ENCODE results near the gene LTBP1. TPM values are rescaled to one million over a fixed set of nuclear protein-coding genes. Genes with fewer than 3 reads are reported as not detected.
"Not testable (repeated sequence)": the region's sequence is repeated elsewhere in the genome, so short reads cannot be mapped to it uniquely, and the experiment has no call there.

The LTBP1 gene
- total and polyA plus RNA-seq, 5 donors from 2014 or later: 3.7 TPM; not detected in 4

DNA sequence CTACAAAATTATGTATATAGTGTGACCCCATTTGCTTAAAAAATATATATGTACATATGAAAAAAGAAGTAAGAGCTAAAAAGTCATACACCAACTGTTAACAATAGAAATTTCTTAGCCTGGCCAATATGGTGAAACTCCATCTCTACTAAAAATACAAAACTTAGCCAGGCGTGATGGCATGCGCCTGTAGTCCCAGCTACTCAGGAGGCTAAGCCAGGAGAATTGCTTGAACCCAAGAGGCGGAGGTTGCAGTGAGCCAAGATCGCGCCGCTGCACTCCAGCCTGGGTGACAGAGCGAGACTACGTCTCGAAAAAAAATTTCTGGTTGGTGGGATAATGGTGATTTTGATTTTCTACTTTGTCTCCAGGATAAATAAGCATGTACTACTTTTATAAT is 495.3 kb downstream of the LTBP1 start:
- not testable (repeated sequence) for H3K4me1 ChIP-seq (ENCODE audit: control insufficient read depth, insufficient read depth, low read length, poor library complexity, severe bottlenecking); H3K4me3 Mint-ChIP-seq; H3K9me3 ChIP-seq (ENCODE audit: control insufficient read depth in 2 of 2, low read length in 2 of 2); H3K27ac ChIP-seq (ENCODE audit: insufficient read depth, low read length, poor library complexity, severe bottlenecking); H3K4me3 ChIP-seq (ENCODE audit: low read depth, low read length); DNase-seq; H3K9me3 Mint-ChIP-seq; H3K4me1 Mint-ChIP-seq; H3K36me3 Mint-ChIP-seq; H3K36me3 ChIP-seq (ENCODE audit: control insufficient read depth, insufficient read depth, low read length); H3K27ac Mint-ChIP-seq; ATAC-seq (ENCODE audit: low read depth in 2 of 2)
- H3K27me3 ChIP-seq (ENCODE audit: control insufficient read depth, insufficient read depth, low read length): peaks cover 13% of the 10 kb centered on the region
- H3K27me3 Mint-ChIP-seq: peaks cover 40% of the 10 kb centered on the region

DNA sequence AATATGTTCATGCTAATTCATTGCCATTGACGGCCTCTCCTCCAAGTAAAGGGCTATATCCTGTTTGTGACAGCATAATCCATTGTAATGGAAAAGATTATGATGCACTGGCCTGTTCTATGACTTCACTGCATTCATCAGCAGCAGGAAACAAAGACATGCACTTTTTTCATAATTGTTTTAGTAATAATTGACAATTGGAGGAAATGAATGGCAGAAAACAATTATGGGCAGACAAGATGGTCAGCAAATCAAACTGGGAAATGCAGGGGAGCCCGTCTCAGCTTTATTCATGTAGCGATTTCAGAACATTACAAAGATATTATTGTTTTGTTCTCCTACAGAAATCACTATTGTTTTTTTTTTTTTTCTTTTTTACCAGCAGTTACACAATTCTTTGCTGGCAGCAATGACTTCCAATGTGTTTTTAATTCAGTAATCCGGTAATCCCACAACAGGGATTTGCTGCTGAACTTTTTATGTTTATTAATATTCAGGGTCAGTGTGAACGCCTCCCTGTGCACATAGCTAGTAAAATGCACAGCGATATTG is 495.9 kb downstream of the LTBP1 start:
- H3K36me3 ChIP-seq (ENCODE audit: control insufficient read depth, insufficient read depth, low read length): no peaks in the 10 kb centered on the region
- no peak for ATAC-seq (ENCODE audit: low read depth in 2 of 2)
- H3K9me3 Mint-ChIP-seq: peaks cover 0 to 2% (median 0%) of the 10 kb centered on the region in 7 donors
- no peaks in the 10 kb centered on the region for H3K4me1 ChIP-seq (ENCODE audit: control insufficient read depth, insufficient read depth, low read length, poor library complexity, severe bottlenecking)
- H3K27me3 Mint-ChIP-seq: peaks cover 40% of the 10 kb centered on the region
- no peak overlapping the region for H3K4me3 Mint-ChIP-seq
- H3K4me1 Mint-ChIP-seq: no peaks in the 10 kb centered on the region
- H3K9me3 ChIP-seq (ENCODE audit: control insufficient read depth in 2 of 2, low read length in 2 of 2): no peaks in the 10 kb centered on the region
- H3K27ac ChIP-seq (ENCODE audit: insufficient read depth, low read length, poor library complexity, severe bottlenecking): no peak overlapping the region
- H3K4me3 ChIP-seq (ENCODE audit: low read depth, low read length): no peak overlapping the region
- no peak for DNase-seq
- H3K27me3 ChIP-seq (ENCODE audit: control insufficient read depth, insufficient read depth, low read length): peaks cover 8% of the 10 kb centered on the region
- H3K36me3 Mint-ChIP-seq: no peaks in the 10 kb centered on the region
- H3K27ac Mint-ChIP-seq: no peak overlapping the region

DNA sequence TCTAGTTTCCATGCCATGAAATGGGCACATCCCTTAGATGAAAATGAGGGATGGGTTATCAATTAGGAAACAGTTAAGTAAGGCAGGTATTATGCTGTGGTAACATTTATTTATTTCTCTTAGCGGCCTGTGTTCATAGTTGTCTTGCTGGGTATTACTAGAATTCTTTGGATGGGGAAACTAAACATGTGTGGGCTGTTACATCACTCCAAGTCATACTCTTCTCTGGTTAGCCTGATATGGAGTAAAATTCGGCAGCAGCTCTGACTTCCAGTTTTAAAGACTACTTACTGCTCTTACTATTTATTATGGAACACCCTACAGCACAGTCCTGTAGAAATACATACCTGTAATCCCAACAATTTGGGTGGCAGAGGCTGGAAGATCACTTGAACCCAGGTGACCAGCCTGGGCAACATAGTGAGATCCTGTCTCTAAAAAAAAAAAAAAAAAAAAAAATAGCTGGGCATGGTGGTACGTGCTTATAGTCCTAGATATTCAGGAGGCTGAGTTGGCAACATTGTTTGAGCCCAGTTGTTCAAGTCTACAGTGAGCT is 496.6 kb downstream of the LTBP1 start:
- Mint-ChIP-seq H3K36me3 (no peaks in the 10 kb centered on the region), H3K4me1 (no peaks in the 10 kb centered on the region), H3K4me3 (no peak overlapping the region), H3K9me3 (peaks cover 0 to 2% (median 0%) of the 10 kb centered on the region in 7 donors), H3K27me3 (peaks cover 40% of the 10 kb centered on the region), H3K27ac (no peak overlapping the region)
- Histone ChIP-seq H3K9me3 (ENCODE audit: control insufficient read depth in 2 of 2, low read length in 2 of 2) (no peaks in the 10 kb centered on the region), H3K27ac (ENCODE audit: insufficient read depth, low read length, poor library complexity, severe bottlenecking) (no peak overlapping the region), H3K4me3 (ENCODE audit: low read depth, low read length) (no peak overlapping the region), H3K27me3 (ENCODE audit: control insufficient read depth, insufficient read depth, low read length) (peaks cover 8% of the 10 kb centered on the region), H3K4me1 (ENCODE audit: control insufficient read depth, insufficient read depth, low read length, poor library complexity, severe bottlenecking) (no peaks in the 10 kb centered on the region), H3K36me3 (ENCODE audit: control insufficient read depth, insufficient read depth, low read length) (no peaks in the 10 kb centered on the region)
- no peak for DNase-seq
- ATAC-seq (ENCODE audit: low read depth in 2 of 2): no peak

DNA sequence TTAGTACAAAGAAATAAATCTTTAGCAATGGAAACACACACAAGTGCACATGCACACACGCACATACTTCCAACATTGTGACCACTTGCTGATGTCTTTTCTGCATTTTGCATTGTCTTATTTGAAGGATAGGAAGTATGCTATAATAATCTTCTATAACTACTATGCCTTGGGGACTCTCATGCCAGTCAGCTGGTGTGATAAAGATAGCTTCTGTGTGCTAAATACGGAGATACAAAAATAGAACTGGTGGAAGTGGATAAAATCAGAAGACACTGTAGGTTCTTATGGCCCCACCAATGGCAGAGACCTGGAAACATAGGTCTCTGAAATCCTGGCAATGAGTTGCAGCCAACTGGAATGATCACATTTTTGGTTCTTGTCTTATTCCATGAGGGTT is 498.2 kb downstream of the LTBP1 start:
- H3K4me1 Mint-ChIP-seq: no peaks in the 10 kb centered on the region
- H3K9me3 ChIP-seq (ENCODE audit: control insufficient read depth in 2 of 2, low read length in 2 of 2): no peaks in the 10 kb centered on the region
- H3K4me1 ChIP-seq (ENCODE audit: control insufficient read depth, insufficient read depth, low read length, poor library complexity, severe bottlenecking): no peaks in the 10 kb centered on the region
- no peak overlapping the region for H3K27ac ChIP-seq (ENCODE audit: insufficient read depth, low read length, poor library complexity, severe bottlenecking)
- H3K4me3 ChIP-seq (ENCODE audit: low read depth, low read length): no peak overlapping the region
- ATAC-seq (ENCODE audit: low read depth in 2 of 2) (no peak), DNase-seq (no peak)
- H3K27me3 ChIP-seq (ENCODE audit: control insufficient read depth, insufficient read depth, low read length): peaks cover 3% of the 10 kb centered on the region
- H3K9me3 Mint-ChIP-seq: peaks cover 0 to under 1% (median 0%) of the 10 kb centered on the region in 7 donors
- H3K27me3 Mint-ChIP-seq: peaks cover 34% of the 10 kb centered on the region
- H3K27ac Mint-ChIP-seq: no peak overlapping the region
- no peaks in the 10 kb centered on the region for H3K36me3 ChIP-seq (ENCODE audit: control insufficient read depth, insufficient read depth, low read length)
- no peaks in the 10 kb centered on the region for H3K36me3 Mint-ChIP-seq
- H3K4me3 Mint-ChIP-seq: no peak overlapping the region

DNA sequence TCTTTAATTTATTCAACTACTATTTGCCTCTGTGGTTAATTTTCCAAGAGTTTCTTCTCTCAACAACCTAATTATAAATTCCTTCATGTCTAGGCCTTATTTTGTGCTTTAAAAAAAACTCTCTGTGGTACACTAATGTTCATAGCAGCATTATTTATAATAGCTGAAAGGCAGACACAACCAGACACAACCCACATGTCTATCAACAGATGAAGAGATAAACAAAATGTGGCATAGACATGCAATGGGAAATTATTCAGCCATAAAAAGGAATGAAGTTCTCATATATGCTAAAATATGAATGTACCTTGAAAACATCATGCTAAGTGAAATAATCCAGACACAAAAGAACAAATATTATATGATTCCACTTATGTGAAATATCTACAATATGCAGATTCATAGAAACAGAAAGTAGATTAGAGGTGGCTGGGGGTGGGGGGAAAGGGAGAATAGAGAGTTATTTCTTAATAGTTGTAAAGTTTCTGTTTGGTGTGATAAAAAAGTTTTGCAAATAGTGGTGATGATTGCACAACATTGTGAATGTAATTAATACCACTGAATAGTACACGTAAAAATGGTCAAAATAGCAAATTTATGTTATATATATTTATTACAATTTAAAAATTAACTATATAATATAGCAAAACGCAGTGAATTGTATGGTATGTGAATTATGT is 501.6 kb downstream of the LTBP1 start:
- no peak for ATAC-seq (ENCODE audit: low read depth in 2 of 2)
- H3K9me3 Mint-ChIP-seq: peaks cover 0 to 16% (median 5%) of the 10 kb centered on the region in 7 donors
- Histone ChIP-seq H3K4me3 (ENCODE audit: low read depth, low read length) (no peak overlapping the region), H3K27me3 (ENCODE audit: control insufficient read depth, insufficient read depth, low read length) (peaks cover 2% of the 10 kb centered on the region), H3K4me1 (ENCODE audit: control insufficient read depth, insufficient read depth, low read length, poor library complexity, severe bottlenecking) (no peaks in the 10 kb centered on the region), H3K9me3 (ENCODE audit: control insufficient read depth in 2 of 2, low read length in 2 of 2) (peaks cover 0 to 3% of the 10 kb centered on the region in 2 experiments), H3K36me3 (ENCODE audit: control insufficient read depth, insufficient read depth, low read length) (no peaks in the 10 kb centered on the region), H3K27ac (ENCODE audit: insufficient read depth, low read length, poor library complexity, severe bottlenecking) (no peak overlapping the region)
- H3K4me1 Mint-ChIP-seq: no peaks in the 10 kb centered on the region
- no peaks in the 10 kb centered on the region for H3K36me3 Mint-ChIP-seq
- H3K27me3 Mint-ChIP-seq: peaks cover 25% of the 10 kb centered on the region
- no peak for DNase-seq
- no peak overlapping the region for H3K4me3 Mint-ChIP-seq
- no peak overlapping the region for H3K27ac Mint-ChIP-seq
